Stimulated activated CD8-positive, alpha-beta memory T cell treated with anti-CD3 and anti-CD28 coated beads, Interleukin-15, amount 100 ng/mL, for 4 hours (primary cell): ENCODE results near the gene MISP.
"Not testable (repeated sequence)": the region's sequence is repeated elsewhere in the genome, so short reads cannot be mapped to it uniquely, and the experiment has no call there.

Source experiments
- DNase-seq, 2 donors: peaks; one replicate each; pipeline ENCODE4 v3.0.0-alpha.2; 2020; ENCODE audit warnings: low read depth in 2 of 2

MISP gene

DNA sequence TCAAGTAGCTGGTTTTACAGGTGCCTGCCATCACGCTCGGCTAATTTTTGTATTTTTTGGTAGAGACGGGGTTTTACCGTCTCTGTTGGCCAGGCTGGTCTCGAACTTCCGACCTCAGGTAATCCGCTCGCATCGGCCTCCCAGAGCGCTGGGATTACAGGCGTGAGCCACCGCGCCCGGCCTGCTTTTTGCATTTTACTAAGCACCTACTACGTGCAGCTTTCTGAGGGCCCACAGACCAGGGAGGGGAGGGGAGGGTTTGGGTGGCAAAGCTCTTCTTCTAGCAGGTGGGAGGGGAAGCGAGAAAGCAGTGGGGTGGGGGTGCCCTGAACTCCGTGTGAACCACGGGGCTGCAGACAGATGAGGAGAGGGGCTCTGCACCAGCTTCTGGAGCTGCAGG, 27.2 kb upstream of the MISP start:
- no peak for DNase-seq

GRCh38 chr19:725461-726089, 25.3 kb upstream of the MISP start:
- no peak for DNase-seq

GRCh38 chr19:726993-727956, 23.6 kb upstream of the MISP start:
- no peak for DNase-seq

DNA sequence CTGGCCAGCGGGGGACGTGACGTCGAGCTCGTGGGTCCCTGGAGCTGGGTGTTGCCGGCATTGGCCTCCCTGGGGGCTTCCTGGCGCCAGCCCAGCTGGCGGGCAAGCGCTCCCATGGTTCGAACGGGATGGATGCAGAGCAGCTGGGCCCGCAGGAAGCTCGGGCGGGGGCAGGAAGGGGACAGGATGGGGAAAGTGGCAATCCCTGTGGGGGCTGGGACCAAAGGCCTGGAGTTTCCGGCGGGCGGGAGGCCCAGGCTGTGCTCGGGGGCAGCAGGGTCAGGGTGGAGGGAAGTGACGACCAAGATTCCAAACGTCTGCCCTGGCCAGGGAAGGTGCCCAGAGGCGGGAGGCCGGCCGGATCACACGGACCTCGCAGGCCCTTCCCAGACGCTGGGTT, 22.9 kb upstream of the MISP start:
- DNase-seq: no peak

DNA sequence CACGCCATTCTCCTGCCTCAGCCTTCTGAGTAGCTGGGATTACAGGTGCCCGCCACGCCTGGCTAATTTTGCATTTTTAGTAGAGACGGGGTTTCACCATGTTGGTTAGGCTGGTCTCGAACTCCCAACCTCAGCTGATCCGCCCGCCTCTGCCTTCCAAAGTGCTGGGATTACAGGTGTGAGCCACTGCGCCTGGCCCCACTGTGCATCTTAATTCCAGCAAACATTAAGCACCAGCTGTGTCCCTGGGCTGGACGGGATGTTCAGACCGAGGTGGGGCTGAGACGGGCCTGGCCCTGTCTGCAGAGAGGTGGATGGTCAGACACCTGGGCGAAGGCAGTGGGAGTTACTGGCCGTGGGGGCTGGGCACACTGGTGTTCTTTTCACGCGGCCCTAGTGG, 21.3 kb upstream of the MISP start:
- not testable (repeated sequence) for DNase-seq

DNA sequence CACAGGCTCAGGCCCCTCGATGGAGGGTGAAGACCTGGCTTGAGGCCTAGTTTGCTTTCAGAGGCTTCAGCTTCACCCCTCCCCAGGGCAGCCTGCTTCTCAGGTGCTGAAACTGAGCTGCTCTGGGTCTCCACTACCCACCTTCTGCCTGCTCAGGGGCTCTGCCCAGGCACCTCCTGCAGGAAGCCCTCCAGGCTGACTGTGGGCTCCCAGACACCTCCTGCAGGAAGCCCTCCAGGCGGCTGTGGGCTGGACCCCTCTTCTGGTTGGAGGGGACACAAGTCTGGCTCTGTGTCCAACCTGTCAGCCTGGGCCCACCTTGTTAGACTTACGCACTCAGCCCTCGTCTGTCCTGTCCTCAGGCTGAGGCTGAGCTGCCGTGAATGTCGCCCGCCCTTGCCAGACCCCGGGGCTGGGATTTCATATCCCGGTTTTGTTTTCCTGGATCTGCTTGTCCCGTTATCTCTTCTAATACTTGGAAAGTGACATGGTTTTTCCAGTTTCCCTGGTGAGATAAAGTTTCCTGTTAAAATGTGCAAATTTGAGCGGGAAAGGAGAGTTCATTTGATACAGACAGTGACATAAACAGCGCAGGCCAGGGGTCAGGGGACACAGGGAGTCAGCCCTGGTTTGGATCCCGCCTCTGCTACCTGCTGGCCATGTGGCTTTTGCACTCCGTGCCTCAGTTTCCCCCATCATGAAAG, 20.8 kb upstream of the MISP start:
- DNase-seq: no peak

GRCh38 chr19:731000-731399, 19.9 kb upstream of the MISP start:
- no peak for DNase-seq

- no peak for DNase-seq
These were observed 18.5 kb upstream of the MISP start for GRCh38 chr19:732148-733069.

- DNase-seq: no peak
These were observed 16.2 kb upstream of the MISP start for GRCh38 chr19:734716-735115.

DNA sequence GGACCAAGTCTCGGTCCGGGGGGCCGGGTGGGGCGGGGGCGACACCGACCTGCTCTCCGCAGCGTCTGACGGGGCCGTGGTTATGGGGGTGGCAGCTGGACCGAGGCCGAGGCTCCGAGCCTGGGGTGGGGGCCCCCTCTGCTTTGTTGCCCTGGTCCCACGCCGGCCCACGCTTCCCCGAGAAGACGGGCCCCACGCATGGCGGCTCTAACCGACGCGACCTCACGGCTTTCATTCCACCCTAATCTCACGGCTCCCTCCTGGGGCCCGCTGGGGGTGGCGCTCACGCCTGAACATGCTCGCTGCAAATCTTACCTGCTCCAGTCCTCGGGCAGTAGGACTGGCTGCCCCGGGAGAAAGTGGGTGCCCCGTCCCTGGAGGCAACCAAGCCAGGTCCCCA, 14.8 kb upstream of the MISP start:
- no peak for DNase-seq

DNA sequence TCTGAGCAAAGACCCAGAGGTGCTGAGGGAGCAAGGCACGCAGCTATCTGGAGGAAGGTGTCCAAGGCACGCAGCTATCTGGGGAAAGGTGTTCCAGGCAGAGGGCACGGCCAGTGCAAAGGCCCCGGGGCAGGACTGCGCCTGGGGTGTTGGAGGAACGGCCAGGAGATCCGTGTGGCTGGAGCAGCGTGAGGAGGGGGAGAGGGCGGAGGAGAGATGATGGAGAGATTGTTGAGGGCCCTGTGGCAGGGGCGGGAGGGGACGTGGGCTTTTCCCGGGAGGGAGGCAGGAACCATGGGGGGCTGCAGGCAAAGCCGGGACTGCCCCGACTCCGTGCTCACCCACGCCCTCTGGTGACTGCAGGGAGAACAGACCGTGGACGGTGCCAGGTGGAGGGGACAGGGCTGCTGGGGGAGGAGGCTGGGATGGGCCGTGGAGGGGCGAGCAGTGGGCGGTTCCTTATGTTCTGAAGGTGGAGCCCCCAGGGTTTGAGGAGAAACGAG, 13.3 kb upstream of the MISP start:
- peak; percentile 13 to 26 for DNase-seq

DNA sequence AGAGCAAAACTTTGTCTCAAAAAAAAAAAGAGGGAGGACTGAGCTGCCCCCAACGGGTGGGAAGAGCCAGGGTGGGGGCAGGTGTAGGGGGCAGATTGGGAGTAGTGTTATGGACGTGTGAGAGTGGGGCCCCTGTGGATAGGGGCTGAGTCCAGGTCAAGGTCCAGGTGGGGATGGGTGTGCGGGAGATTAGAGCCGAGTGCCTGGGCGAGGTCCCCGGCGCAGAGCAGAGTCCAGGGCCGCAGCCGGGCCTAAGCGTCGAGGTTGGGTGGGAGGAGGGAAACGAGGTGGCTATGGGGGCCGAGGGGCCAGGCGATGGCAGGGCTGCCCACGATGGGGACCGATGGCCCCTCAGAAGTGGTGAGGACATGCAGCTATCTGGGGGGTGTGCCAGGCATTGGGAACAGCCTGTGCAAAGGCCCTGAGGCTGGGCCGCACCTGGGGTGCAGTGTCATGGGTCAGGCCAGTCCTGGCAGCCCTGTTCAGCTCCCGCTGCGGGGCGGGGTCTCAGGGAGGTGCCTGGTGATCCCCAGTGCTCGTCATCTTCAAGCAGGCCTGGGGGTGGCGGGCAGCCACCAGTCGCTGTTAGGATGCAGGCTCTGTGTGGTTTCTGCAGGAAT, 12.3 kb upstream of the MISP start:
- no peak for DNase-seq

- DNase-seq: no peak
These were observed 10.8 kb upstream of the MISP start for GRCh38 chr19:739998-740715.

DNA sequence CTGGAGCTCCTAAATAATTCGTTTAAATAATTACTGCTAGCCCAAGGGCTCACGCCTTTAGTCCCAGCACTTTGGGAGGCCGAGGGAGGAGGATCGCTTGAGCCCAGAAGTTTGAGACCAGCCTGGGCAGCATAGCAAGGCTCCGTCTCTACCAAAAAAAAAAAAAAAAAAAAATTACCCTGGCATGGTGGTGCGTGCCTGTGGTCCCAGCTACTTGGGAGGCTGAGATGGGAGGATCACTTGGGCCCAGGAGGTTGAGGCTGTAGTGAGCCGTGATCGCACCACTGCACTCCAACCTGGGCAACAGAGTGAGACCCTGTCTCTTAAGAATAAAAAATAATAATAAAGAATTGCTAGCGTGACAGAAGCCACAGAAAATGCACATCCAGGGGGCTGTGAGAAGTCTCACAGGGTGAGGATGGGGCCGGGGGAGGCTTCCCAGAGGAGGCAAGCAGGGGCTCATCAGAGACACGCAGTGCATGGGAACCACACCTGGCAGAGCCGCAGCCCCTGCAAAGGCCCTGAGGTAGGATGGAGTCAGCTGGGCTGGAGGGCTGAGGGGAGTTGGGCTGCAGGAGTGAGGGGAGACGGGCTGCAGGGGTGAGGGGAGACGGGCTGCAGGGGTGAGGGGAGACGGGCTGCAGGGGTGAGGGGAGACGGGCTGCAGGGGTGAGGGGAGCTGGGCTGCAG, 10.0 kb upstream of the MISP start:
- DNase-seq: not testable (repeated sequence)

GRCh38 chr19:741506-742131, 9.3 kb upstream of the MISP start:
- DNase-seq: no peak

- no peak for DNase-seq
These were observed 8.3 kb upstream of the MISP start for GRCh38 chr19:742540-743075.

DNA sequence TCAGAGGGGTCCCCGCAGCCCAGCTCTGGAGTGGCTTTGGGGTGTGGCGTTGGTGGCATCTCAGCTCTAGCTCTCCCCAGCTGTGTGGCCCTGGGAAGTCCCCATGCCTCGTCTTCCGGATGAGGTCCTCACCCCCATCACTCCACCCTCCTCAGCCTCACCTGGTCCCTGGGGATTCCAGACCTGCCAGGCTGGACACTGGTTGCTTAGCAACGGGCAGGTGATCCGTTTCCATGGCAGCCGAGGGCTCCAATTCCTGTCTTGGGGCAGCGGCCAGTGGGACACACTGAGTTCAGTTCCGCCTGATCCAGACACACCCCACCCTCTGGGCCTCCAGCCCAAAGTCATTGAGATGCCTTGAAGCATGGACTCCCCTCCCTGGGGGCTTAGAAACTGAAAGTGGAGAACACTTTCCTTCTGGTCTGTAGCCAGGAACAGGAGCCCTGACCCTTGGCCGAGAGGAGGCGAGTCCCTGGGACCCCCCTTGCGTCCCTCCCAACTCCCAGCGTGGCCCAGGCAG, 7.7 kb upstream of the MISP start:
- no peak for DNase-seq

DNA sequence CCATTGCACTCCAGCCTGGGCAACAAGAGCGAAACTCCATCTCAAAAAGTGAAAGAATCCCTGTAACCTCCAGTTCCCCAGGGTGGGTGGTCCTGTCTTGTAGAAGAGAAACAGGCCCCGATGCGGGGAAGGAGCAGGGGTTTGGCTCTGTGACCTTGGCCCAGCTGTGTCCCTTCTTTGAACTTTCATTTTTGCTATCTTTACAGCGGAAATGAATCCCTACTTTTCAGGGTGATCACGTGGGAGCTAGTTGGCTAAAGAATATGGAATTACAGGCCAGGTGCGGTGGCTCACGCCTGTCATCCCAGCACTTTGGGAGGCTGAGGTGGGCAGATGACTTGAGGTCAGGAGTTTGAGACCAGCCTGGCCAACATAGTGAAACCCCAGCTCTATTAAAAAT, 5.8 kb upstream of the MISP start:
- not testable (repeated sequence) for DNase-seq
